ENCODE data around the gene SWT1.

SWT1 gene

DNA sequence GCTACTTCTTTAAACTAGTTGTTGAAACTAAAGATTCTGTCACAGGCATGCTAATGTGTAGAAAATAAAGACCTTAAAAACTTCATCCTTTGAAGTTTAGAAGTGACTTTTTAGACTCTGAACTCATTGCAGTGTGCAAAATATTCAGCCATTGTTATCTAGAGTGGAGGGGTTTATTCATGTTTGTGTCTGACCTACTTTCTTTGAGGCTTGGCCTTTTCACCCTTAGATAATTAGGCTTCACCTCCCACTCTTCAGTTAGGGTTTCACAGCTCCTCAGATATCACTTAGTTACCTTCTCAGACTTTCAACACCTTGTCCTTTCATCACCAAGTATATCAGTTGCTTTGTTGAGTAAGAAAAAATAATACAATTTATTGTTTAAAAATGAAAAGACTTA, 84.2 kb downstream of the SWT1 start:
- Histone ChIP-seq H3K27ac (replicated peaks) (no peak overlapping the region), H3K27me3 (ENCODE audit: insufficient read depth, poor library complexity, severe bottlenecking) (no peaks in the 10 kb centered on the region), H3K4me3 (replicated peaks; ENCODE audit: insufficient read depth, low read length) (no peak overlapping the region)
- no peak for DNase-seq (ENCODE audit: low read depth in 1 of 2, low spot score in 1 of 2)
- TF ChIP-seq, protein P1, sequence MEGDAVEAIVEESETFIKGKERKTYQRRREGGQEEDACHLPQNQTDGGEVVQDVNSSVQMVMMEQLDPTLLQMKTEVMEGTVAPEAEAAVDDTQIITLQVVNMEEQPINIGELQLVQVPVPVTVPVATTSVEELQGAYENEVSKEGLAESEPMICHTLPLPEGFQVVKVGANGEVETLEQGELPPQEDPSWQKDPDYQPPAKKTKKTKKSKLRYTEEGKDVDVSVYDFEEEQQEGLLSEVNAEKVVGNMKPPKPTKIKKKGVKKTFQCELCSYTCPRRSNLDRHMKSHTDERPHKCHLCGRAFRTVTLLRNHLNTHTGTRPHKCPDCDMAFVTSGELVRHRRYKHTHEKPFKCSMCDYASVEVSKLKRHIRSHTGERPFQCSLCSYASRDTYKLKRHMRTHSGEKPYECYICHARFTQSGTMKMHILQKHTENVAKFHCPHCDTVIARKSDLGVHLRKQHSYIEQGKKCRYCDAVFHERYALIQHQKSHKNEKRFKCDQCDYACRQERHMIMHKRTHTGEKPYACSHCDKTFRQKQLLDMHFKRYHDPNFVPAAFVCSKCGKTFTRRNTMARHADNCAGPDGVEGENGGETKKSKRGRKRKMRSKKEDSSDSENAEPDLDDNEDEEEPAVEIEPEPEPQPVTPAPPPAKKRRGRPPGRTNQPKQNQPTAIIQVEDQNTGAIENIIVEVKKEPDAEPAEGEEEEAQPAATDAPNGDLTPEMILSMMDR (IDR thresholded peaks at IDR 0.05; ENCODE audit: insufficient read depth, low read length): no peak
- TF ChIP-seq SPI1 (IDR thresholded peaks at IDR 0.05; ENCODE audit: borderline replicate concordance, low read depth) (no peak), POLR2AphosphoS5 (IDR thresholded peaks at IDR 0.05; ENCODE audit: low read depth) (no peak), GABPA (IDR thresholded peaks at IDR 0.05; ENCODE audit: low read depth) (no peak)

DNA sequence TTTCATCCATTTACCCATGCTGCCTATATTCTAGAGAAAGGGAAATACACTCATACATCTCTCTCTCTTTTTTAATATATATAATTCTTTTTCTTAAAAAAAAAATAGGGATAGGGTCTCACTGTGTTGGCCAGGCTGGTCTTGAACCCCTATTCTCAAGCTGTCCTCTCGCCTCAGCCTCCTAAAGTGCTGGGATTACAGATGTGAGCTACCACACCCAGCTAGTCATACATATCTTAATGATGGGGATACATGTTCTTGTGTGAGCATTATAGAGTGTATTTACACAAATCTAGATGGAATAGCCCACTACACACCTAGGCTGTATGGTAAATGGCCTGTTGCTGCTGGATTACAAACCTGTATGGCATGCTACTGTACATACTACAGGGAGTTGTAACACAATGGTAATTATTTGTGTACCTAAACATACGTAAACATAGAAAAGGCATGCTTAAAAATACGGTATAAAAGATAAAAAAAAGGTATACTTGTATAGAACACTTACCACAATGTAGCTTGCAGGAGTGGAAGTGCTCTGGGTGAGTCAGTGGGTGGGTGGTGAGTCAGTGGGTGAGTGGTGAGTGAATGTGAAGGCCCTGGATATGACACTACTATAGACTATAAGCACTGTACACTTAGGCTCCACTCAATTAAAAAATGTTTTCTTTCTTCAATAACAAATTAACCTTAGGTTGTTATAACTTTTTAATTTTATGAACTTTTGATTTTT, 87.2 kb downstream of the SWT1 start:
- TF ChIP-seq, protein P2, sequence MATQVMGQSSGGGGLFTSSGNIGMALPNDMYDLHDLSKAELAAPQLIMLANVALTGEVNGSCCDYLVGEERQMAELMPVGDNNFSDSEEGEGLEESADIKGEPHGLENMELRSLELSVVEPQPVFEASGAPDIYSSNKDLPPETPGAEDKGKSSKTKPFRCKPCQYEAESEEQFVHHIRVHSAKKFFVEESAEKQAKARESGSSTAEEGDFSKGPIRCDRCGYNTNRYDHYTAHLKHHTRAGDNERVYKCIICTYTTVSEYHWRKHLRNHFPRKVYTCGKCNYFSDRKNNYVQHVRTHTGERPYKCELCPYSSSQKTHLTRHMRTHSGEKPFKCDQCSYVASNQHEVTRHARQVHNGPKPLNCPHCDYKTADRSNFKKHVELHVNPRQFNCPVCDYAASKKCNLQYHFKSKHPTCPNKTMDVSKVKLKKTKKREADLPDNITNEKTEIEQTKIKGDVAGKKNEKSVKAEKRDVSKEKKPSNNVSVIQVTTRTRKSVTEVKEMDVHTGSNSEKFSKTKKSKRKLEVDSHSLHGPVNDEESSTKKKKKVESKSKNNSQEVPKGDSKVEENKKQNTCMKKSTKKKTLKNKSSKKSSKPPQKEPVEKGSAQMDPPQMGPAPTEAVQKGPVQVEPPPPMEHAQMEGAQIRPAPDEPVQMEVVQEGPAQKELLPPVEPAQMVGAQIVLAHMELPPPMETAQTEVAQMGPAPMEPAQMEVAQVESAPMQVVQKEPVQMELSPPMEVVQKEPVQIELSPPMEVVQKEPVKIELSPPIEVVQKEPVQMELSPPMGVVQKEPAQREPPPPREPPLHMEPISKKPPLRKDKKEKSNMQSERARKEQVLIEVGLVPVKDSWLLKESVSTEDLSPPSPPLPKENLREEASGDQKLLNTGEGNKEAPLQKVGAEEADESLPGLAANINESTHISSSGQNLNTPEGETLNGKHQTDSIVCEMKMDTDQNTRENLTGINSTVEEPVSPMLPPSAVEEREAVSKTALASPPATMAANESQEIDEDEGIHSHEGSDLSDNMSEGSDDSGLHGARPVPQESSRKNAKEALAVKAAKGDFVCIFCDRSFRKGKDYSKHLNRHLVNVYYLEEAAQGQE (IDR thresholded peaks at IDR 0.05; ENCODE audit: insufficient replicate concordance, low read depth): no peak
- TF ChIP-seq GABPA (IDR thresholded peaks at IDR 0.05; ENCODE audit: low read depth): no peak
- no peak for TF ChIP-seq POLR2AphosphoS5 (IDR thresholded peaks at IDR 0.05; ENCODE audit: low read depth)
- no peak overlapping the region for H3K27ac ChIP-seq (replicated peaks)
- no peak for DNase-seq (ENCODE audit: low read depth in 1 of 2, low spot score in 1 of 2)
- no peak overlapping the region for H3K4me3 ChIP-seq (replicated peaks; ENCODE audit: insufficient read depth, low read length)
- H3K27me3 ChIP-seq (ENCODE audit: insufficient read depth, poor library complexity, severe bottlenecking): no peaks in the 10 kb centered on the region

DNA sequence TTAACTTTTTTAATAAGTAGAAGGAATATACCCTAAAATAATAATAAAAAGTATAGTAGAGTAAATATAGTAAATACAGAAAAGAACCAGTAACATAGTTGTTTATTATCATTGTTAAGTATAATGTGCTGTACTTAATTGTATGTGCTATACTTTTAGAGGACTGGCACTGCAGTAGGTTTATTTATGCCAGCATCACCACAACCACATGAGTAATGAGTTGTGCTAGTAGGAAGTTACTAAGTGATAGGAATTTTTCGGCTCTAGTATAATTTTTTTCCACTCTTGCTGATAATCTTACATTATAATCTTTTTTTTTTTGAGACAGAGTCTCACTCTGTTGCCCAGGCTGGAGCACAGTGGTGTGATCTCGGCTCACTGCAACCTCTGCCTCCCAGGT, 88.5 kb downstream of the SWT1 start:
- TF ChIP-seq, protein P1 (IDR thresholded peaks at IDR 0.05; ENCODE audit: insufficient read depth, low read length): no peak
- TF ChIP-seq POLR2AphosphoS5 (IDR thresholded peaks at IDR 0.05; ENCODE audit: low read depth) (no peak), SPI1 (IDR thresholded peaks at IDR 0.05; ENCODE audit: borderline replicate concordance, low read depth) (no peak), GABPA (IDR thresholded peaks at IDR 0.05; ENCODE audit: low read depth) (no peak)
- TF ChIP-seq, protein P2 (IDR thresholded peaks at IDR 0.05; ENCODE audit: insufficient replicate concordance, low read depth): no peak
- Histone ChIP-seq H3K27me3 (ENCODE audit: insufficient read depth, poor library complexity, severe bottlenecking) (no peaks in the 10 kb centered on the region), H3K4me3 (replicated peaks; ENCODE audit: insufficient read depth, low read length) (no peak overlapping the region), H3K27ac (replicated peaks) (no peak overlapping the region)
- DNase-seq (ENCODE audit: low read depth in 1 of 2, low spot score in 1 of 2): no peak

DNA sequence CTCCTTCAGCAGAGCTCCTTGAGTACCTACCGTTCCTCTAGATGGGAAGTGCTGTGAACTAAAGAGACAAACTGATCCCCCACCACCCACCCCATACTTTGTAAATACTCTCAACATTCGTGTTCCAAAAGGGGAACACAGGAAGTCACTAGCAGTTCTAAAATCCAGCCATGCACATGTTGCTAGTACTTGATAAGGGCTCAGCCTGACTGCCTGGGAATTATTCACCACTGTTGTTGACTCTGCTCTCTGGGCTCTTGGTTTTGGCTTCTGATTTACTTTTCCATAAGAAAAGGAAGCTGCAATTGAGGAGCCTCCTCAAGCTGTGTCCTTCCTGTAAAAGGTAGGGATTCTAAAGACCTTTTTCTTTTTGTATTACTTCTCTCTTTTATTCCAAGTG, 92.6 kb downstream of the SWT1 start:
- H3K4me3 ChIP-seq (replicated peaks; ENCODE audit: insufficient read depth, low read length): no peak overlapping the region

More for the DNA sequence above, 92.6 kb downstream of the SWT1 start:
- no peaks in the 10 kb centered on the region for H3K27me3 ChIP-seq (ENCODE audit: insufficient read depth, poor library complexity, severe bottlenecking)
- no peak overlapping the region for H3K27ac ChIP-seq (replicated peaks)
- TF ChIP-seq POLR2AphosphoS5 (IDR thresholded peaks at IDR 0.05; ENCODE audit: low read depth) (no peak), SPI1 (IDR thresholded peaks at IDR 0.05; ENCODE audit: borderline replicate concordance, low read depth) (no peak), GABPA (IDR thresholded peaks at IDR 0.05; ENCODE audit: low read depth) (no peak)
- TF ChIP-seq, protein P1 (IDR thresholded peaks at IDR 0.05; ENCODE audit: insufficient read depth, low read length): no peak
- TF ChIP-seq, protein P2 (IDR thresholded peaks at IDR 0.05; ENCODE audit: insufficient replicate concordance, low read depth): no peak
- DNase-seq (ENCODE audit: low read depth in 1 of 2, low spot score in 1 of 2): no peak
